Thyroid gland (tissue), 4 donors: ENCODE data around the gene FSTL4.

Experiments
- CTCF ChIP-seq, 6 experiments: fragments of 200-600 bp in 3 of 6; fragments of 450-650 bp in 3 of 6; sonication (generic) in 3 of 6; IDR thresholded peaks; one replicate each; pipeline ENCODE4 v1.5.1; 2016 to 2019; ENCODE audit warnings: antibody characterized with exemption in 6 of 6, mild to moderate bottlenecking in 2 of 6, inconsistent platforms in 1 of 6, moderate library complexity in 1 of 6
- POLR2A ChIP-seq, 2 donors: fragments of 450-650 bp; IDR thresholded peaks; one replicate each; pipeline ENCODE4 v1.6.1; 2017; ENCODE audit warnings: antibody characterized with exemption in 2 of 2, mild to moderate bottlenecking in 2 of 2, moderate library complexity in 1 of 2

- TF ChIP-seq POLR2A (IDR thresholded peaks at IDR 0.05) (no peak), CTCF (IDR thresholded peaks at IDR 0.05) (no peak)
Observed at GRCh38 chr5:133589286-133589685, 23.1 kb downstream of the FSTL4 start.
